Omental fat pad (tissue), 4 donors: Measurements from ENCODE around the gene TTC7B. TPM values are rescaled to one million over a fixed set of nuclear protein-coding genes. Genes with fewer than 3 reads are reported as not detected.

Experiments
- ATAC-seq: fragments of 150-250 bp; one replicate; pipeline ENCODE4 v1.9.1; 2016; ENCODE audit warnings: mild to moderate bottlenecking, moderate library complexity; ENCODE audit not compliant: low FRiP score
- DNase-seq: peaks from one replicate; pipeline ENCODE4 v3.0.0-alpha.2; 2019; ENCODE audit warnings: low spot score
- CTCF ChIP-seq, 3 donors: fragments of 450-650 bp; IDR thresholded peaks; one replicate each; pipeline ENCODE4 v1.5.1; 2016 to 2017; ENCODE audit warnings: antibody characterized with exemption in 3 of 3, mild to moderate bottlenecking in 3 of 3, moderate library complexity in 2 of 3
- total RNA-seq, 4 donors: library from RNA; depleted of rRNA; stranded (reverse); fragments of >200 nt; gene quantifications; one replicate each; pipeline ENCODE4 v1.1.0, GENCODE V29; 2016

TTC7B gene
- total RNA-seq, 4 donors from 2014 or later, result 31.9 to 56.3 (median 38.4) TPM

GRCh38 chr14:90544971-90545370 is 271.3 kb downstream of the TTC7B start:
- ATAC-seq (no peak), DNase-seq (no peak)
- no peak for TF ChIP-seq CTCF (IDR thresholded peaks at IDR 0.05)

- DNase-seq, result no peak
These were observed 271.7 kb downstream of the TTC7B start for GRCh38 chr14:90544566-90544965.

GRCh38 chr14:90543876-90544275 is 272.4 kb downstream of the TTC7B start:
- ATAC-seq (no peak), DNase-seq (no peak)
- no peak for TF ChIP-seq CTCF (IDR thresholded peaks at IDR 0.05)

More at GRCh38 chr14:90544566-90544965, 271.7 kb downstream of the TTC7B start:
- ATAC-seq, result no peak
- TF ChIP-seq CTCF (IDR thresholded peaks at IDR 0.05), result no peak

- ATAC-seq (no peak), DNase-seq (no peak)
- no peak for TF ChIP-seq CTCF (IDR thresholded peaks at IDR 0.05)
These were observed 275.1 kb downstream of the TTC7B start for GRCh38 chr14:90541076-90541634.

GRCh38 chr14:90540437-90540836 is 275.8 kb downstream of the TTC7B start:
- no peak for TF ChIP-seq CTCF (IDR thresholded peaks at IDR 0.05)
- ATAC-seq (no peak), DNase-seq (no peak)

GRCh38 chr14:90539996-90540395 is 276.2 kb downstream of the TTC7B start:
- ATAC-seq (no peak), DNase-seq (no peak)
- TF ChIP-seq CTCF (IDR thresholded peaks at IDR 0.05), result no peak

- DNase-seq (no peak), ATAC-seq (no peak)
- no peak for TF ChIP-seq CTCF (IDR thresholded peaks at IDR 0.05)
These were observed 276.8 kb downstream of the TTC7B start for GRCh38 chr14:90539496-90539775.
